Measurements from ENCODE around the gene DVL2. TPM values are rescaled to one million over a fixed set of nuclear protein-coding genes. Genes with fewer than 3 reads are reported as not detected.

DVL2 gene
- polyA plus RNA-seq: 41.1 and 59.2 TPM in 2 replicates
- 84.3 and 92.8 TPM in 2 replicates for polyA minus RNA-seq

- peak within 1 kb of the TSS; percentile 23 for H2AFZ ChIP-seq (ENCODE audit: low read depth, low read length)
- peak; percentile 92 for TF ChIP-seq POLR2AphosphoS5 (IDR thresholded peaks at IDR 0.05)
- TF ChIP-seq MXI1 (conservative IDR thresholded peaks at IDR 0.05; ENCODE audit: poor library complexity, severe bottlenecking): peak; percentile 81
- TF ChIP-seq TAF1 (IDR thresholded peaks at IDR 0.05; ENCODE audit: low read depth): peak; percentile 68
- TF ChIP-seq CTCF (IDR thresholded peaks at IDR 0.05; ENCODE audit: poor library complexity, severe bottlenecking): peak; percentile 11
- TF ChIP-seq, protein P1, sequence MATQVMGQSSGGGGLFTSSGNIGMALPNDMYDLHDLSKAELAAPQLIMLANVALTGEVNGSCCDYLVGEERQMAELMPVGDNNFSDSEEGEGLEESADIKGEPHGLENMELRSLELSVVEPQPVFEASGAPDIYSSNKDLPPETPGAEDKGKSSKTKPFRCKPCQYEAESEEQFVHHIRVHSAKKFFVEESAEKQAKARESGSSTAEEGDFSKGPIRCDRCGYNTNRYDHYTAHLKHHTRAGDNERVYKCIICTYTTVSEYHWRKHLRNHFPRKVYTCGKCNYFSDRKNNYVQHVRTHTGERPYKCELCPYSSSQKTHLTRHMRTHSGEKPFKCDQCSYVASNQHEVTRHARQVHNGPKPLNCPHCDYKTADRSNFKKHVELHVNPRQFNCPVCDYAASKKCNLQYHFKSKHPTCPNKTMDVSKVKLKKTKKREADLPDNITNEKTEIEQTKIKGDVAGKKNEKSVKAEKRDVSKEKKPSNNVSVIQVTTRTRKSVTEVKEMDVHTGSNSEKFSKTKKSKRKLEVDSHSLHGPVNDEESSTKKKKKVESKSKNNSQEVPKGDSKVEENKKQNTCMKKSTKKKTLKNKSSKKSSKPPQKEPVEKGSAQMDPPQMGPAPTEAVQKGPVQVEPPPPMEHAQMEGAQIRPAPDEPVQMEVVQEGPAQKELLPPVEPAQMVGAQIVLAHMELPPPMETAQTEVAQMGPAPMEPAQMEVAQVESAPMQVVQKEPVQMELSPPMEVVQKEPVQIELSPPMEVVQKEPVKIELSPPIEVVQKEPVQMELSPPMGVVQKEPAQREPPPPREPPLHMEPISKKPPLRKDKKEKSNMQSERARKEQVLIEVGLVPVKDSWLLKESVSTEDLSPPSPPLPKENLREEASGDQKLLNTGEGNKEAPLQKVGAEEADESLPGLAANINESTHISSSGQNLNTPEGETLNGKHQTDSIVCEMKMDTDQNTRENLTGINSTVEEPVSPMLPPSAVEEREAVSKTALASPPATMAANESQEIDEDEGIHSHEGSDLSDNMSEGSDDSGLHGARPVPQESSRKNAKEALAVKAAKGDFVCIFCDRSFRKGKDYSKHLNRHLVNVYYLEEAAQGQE (IDR thresholded peaks at IDR 0.05; ENCODE audit: borderline replicate concordance): no peak
- TF ChIP-seq RAD21 (conservative IDR thresholded peaks at IDR 0.05): peak; percentile 37
- no peak for TF ChIP-seq EZH2 (IDR thresholded peaks at IDR 0.05; ENCODE audit: borderline replicate concordance, insufficient read depth, low read length, poor library complexity, severe bottlenecking)
- peak; percentile 54 for TF ChIP-seq EP300 (conservative IDR thresholded peaks at IDR 0.05; ENCODE audit: poor library complexity, severe bottlenecking)
- peak; percentile 26 for TF ChIP-seq SMC3 (conservative IDR thresholded peaks at IDR 0.05; ENCODE audit: poor library complexity)
- H4K20me1 ChIP-seq (ENCODE audit: insufficient read depth): peaks cover 5% of the 10 kb centered on the region
- peaks cover 3% of the 10 kb centered on the region for H3F3A ChIP-seq (ENCODE audit: insufficient read depth, low read length, poor library complexity, severe bottlenecking)
- H3K9me2 ChIP-seq (ENCODE audit: insufficient read depth, low read length): no peaks in the 10 kb centered on the region
- H3K27ac ChIP-seq (ENCODE audit: low read length): peak within 1 kb of the TSS; percentile 88
- H3K79me2 ChIP-seq (replicated peaks; ENCODE audit: insufficient read depth, low read length): peaks cover 82% of the 10 kb centered on the region
- peak within 1 kb of the TSS; percentile 91 for H3K4me2 ChIP-seq (ENCODE audit: low read length)
- H3K27me3 ChIP-seq (ENCODE audit: insufficient read depth, low read depth, low read length): no peaks in the 10 kb centered on the region
- no peaks in the 10 kb centered on the region for H3K36me3 ChIP-seq (ENCODE audit: insufficient read depth, low read length)
- peak within 1 kb of the TSS; percentile 81 for H3K4me3 ChIP-seq (ENCODE audit: low read length)
- peak within 1 kb of the TSS; percentile 85 for H3K9ac ChIP-seq (ENCODE audit: low read length)
- H3K9me3 ChIP-seq (ENCODE audit: low read length): no peaks in the 10 kb centered on the region
Measured at GRCh38 chr17:7234083-7234951, at the start of gene DVL2. TSS of gene DVL2 (minus strand) at chr17:7234517. CDS start at chr17:7234262, 255 bp downstream.

DNA sequence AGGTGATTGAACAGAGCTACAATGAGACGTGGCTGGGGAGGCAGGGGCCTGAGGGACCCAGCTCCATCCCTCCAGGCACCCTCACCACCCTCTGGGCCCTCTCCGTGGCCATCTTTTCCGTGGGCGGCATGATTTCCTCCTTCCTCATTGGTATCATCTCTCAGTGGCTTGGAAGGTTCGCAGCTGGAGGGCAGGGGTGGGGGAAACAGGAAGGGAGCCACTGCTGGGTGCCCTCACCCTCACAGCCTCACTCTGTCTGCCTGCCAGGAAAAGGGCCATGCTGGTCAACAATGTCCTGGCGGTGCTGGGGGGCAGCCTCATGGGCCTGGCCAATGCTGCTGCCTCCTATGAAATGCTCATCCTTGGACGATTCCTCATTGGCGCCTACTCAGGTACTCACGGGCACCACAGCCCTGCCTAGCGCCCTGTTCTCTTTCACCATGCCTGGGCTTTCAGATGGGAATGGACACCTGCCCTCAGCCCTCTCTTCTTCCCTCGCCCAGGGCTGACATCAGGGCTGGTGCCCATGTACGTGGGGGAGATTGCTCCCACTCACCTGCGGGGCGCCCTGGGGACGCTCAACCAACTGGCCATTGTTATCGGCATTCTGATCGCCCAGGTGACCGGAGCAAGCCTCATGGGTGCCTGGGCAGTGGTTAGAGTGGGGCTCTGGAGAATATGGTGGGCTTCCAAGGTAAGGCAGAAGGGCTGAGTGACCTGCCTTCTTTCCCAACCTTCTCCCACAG, 49.3 kb upstream of the DVL2 start:
- no peak overlapping the region for H3K9ac ChIP-seq (ENCODE audit: low read length)
- no peaks in the 10 kb centered on the region for H3K79me2 ChIP-seq (replicated peaks; ENCODE audit: insufficient read depth, low read length)
- H3K36me3 ChIP-seq (ENCODE audit: insufficient read depth, low read length): no peaks in the 10 kb centered on the region
- H4K20me1 ChIP-seq (ENCODE audit: insufficient read depth): no peaks in the 10 kb centered on the region
- H3K9me2 ChIP-seq (ENCODE audit: insufficient read depth, low read length): no peaks in the 10 kb centered on the region
- peaks cover 31% of the 10 kb centered on the region for H3K27me3 ChIP-seq (ENCODE audit: insufficient read depth, low read depth, low read length)
- no peaks in the 10 kb centered on the region for H3F3A ChIP-seq (ENCODE audit: insufficient read depth, low read length, poor library complexity, severe bottlenecking)
- H2AFZ ChIP-seq (ENCODE audit: low read depth, low read length): no peak overlapping the region
- H3K9me3 ChIP-seq (ENCODE audit: low read length): no peaks in the 10 kb centered on the region
- no peak overlapping the region for H3K27ac ChIP-seq (ENCODE audit: low read length)
- H3K4me3 ChIP-seq (ENCODE audit: low read length): no peak overlapping the region
- no peak for TF ChIP-seq TAF1 (IDR thresholded peaks at IDR 0.05; ENCODE audit: low read depth)
- no peak for TF ChIP-seq EP300 (conservative IDR thresholded peaks at IDR 0.05; ENCODE audit: poor library complexity, severe bottlenecking)
- TF ChIP-seq RAD21 (conservative IDR thresholded peaks at IDR 0.05): no peak
- H3K4me2 ChIP-seq (ENCODE audit: low read length): no peak overlapping the region
